Gastroesophageal sphincter (tissue), 4 donors: ENCODE results near the gene ID3. TPM values are rescaled to one million over a fixed set of nuclear protein-coding genes. Genes with fewer than 3 reads are reported as not detected.

Experiments
- ATAC-seq: fragments of 150-250 bp; one replicate; pipeline ENCODE4 v1.9.1; 2016; ENCODE audit warnings: mild to moderate bottlenecking, moderate library complexity
- H3K27ac ChIP-seq, 4 donors: fragments of 200-600 bp; sonication (generic) in 3 of 4; 1 replicate in 3 of 4; 2 replicates in 1 of 4; pipeline ENCODE4 v1.5.1; 2016 to 2019
- H3K27me3 ChIP-seq: fragments of 200-600 bp; sonication (generic); one replicate; pipeline ENCODE4 v1.5.1; 2019
- H3K36me3 ChIP-seq, 2 donors: fragments of 200-600 bp; sonication (generic); one replicate each; pipeline ENCODE4 v1.5.1; 2019; ENCODE audit warnings: control low read depth in 1 of 2
- H3K4me1 ChIP-seq, 3 donors: fragments of 200-600 bp; sonication (generic); 1 replicate in 2 of 3; 2 replicates in 1 of 3; pipeline ENCODE4 v1.5.1; 2016 to 2019; ENCODE audit warnings: control low read depth in 2 of 3
- H3K4me3 ChIP-seq, 2 donors: fragments of 200-600 bp; sonication (generic); one replicate each; pipeline ENCODE4 v1.5.1; 2019; ENCODE audit warnings: mild to moderate bottlenecking in 1 of 2, moderate library complexity in 1 of 2
- H3K9me3 ChIP-seq, 3 donors: fragments of 200-600 bp; sonication (generic); one replicate each; pipeline ENCODE4 v1.5.1; 2017 to 2019; ENCODE audit warnings: control low read depth in 2 of 3
- EP300 ChIP-seq: sonication (generic); formaldehyde crosslinking; IDR thresholded peaks from one replicate; pipeline ENCODE4 v1.6.1; 2017; ENCODE audit warnings: antibody characterized with exemption, mild to moderate bottlenecking
- POLR2A ChIP-seq, 2 donors: fragments of 450-650 bp; IDR thresholded peaks; one replicate each; pipeline ENCODE4 v1.6.1; 2017; ENCODE audit warnings: antibody characterized with exemption in 2 of 2, mild to moderate bottlenecking in 2 of 2, moderate library complexity in 1 of 2
- POLR2AphosphoS5 ChIP-seq: sonication (generic); formaldehyde crosslinking; IDR thresholded peaks from one replicate; pipeline ENCODE4 v1.6.1; 2017; ENCODE audit warnings: antibody characterized with exemption
- WGBS, 2 donors: methylation state at CpG; one replicate each; pipeline ENCODE4 v1.1.5; 2018; ENCODE audit warnings: low coverage in 1 of 2; 5-methylcytosine and 5-hydroxymethylcytosine counted together
- total RNA-seq, 4 donors: library from RNA; depleted of rRNA; stranded (reverse); fragments of >200 nt; gene quantifications; one replicate each; pipeline ENCODE4 v1.1.0, GENCODE V29; 2016
- TF ChIP-seq, protein P1 (sequence below), 4 experiments: fragments of 200-600 bp in 2 of 4; fragments of 450-650 bp in 2 of 4; sonication (generic) in 1 of 4; IDR thresholded peaks; one replicate each; pipeline ENCODE4 v1.5.1; 2017 to 2019; ENCODE audit warnings: antibody characterized with exemption in 4 of 4, mild to moderate bottlenecking in 2 of 4, moderate library complexity in 2 of 4

Gene ID3
- total RNA-seq, 4 donors from 2014 or later, result 144 to 270 (median 221) TPM

DNA sequence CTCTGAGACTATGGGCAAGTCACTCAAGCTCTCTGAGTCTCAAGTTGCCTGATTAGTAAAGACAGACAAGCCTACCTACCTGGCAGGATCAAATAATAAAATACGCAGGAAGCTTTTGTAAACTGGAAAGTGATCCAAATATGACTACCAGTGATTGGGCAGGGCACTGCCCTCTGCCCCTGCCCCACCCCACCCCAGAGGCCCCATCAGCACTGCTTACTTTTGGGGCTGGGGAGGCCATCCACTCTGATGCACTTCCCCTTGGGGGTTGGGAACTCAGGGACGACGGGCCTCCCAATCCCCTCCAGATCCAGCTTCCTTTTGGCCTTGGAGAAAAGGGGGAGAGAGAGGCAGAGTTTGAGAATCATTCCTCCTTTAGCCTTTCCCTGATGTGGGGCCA, 35.1 kb downstream of the ID3 start:
- Histone ChIP-seq H3K27me3 (peaks cover 35% of the 10 kb centered on the region), H3K9me3 (no peaks in the 10 kb centered on the region), H3K36me3 (no peaks in the 10 kb centered on the region), H3K4me3 (no peak overlapping the region), H3K27ac (no peak overlapping the region), H3K4me1 (peaks cover 0 to 17% (median 9%) of the 10 kb centered on the region in 3 donors)
- no peak for TF ChIP-seq POLR2AphosphoS5
- no peak for TF ChIP-seq POLR2A (IDR thresholded peaks at IDR 0.05)
- no peak for TF ChIP-seq EP300
- no peak for ATAC-seq
- 88 to 100% methylated on average over 1 of the region's 3 CpGs for WGBS, 2 donors

DNA sequence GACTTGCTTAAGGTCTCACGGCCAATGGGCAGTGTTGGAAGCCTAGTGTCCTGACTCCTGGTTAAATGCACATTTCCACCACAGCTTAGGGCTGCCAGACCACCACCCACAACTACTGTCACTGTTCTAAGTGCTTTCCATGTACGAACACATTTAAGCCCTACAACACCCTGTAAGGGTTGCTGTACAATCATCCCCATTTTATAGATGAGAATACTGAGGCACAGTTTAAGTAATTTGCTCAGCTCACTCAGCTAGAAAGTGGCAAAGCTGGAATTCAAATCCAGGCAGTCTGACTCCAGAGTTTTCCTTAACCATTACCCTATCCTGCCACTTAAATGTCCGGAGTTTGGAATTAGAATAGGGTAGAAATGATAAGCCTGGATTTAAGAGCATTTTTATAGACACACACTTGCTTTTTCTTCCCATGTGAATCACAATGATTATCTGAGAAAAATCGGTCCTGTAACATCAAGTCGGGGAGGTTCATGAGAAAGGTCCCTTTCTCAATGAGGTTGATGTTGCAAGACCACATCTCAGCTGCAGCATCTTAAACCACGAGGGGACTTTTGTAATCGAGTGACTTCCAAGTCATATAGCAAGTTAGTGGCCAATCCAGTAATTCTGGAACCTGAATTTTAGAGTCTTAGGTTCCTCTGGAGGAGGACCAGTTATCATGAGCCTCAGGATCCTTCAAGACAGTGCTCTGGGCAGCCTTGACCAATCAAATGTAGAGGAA, 36.9 kb downstream of the ID3 start:
- WGBS, 2 donors, result 87 to 88% methylated on average over 4 to 5 of the region's 7 CpGs
- Histone ChIP-seq H3K9me3 (no peaks in the 10 kb centered on the region), H3K27me3 (peaks cover 18% of the 10 kb centered on the region), H3K27ac (no peak overlapping the region), H3K36me3 (no peaks in the 10 kb centered on the region), H3K4me3 (no peak overlapping the region), H3K4me1 (peaks cover 0 to 1% (median 0%) of the 10 kb centered on the region in 3 donors)
- TF ChIP-seq POLR2AphosphoS5 (no peak), EP300 (no peak), POLR2A (IDR thresholded peaks at IDR 0.05) (no peak)
- no peak for ATAC-seq

DNA sequence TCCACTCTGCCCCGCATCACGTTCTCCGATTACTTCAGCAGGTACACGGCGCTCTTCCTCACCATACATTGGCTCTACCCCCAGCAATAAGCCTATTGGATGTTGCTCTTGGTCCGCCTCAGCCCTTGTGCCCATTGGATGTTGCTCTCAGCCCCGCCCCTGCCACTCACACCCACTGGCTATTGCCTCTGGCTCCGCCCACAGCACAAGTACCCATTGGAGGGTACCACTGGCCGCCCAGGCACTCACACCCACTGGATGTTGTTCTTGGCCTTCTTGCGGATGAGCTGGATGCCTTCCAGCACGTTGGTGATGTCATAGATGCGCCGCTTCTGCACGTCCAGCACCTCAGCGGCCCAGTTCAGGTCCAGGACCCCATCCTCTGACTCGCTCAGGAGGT, 37.7 kb downstream of the ID3 start:
- no peak overlapping the region for H3K4me3 ChIP-seq
- 93 to 95% methylated on average over 3 to 12 of the region's 16 CpGs for WGBS, 2 donors
- ATAC-seq, result no peak
- TF ChIP-seq EP300, result no peak
- TF ChIP-seq, protein P1, sequence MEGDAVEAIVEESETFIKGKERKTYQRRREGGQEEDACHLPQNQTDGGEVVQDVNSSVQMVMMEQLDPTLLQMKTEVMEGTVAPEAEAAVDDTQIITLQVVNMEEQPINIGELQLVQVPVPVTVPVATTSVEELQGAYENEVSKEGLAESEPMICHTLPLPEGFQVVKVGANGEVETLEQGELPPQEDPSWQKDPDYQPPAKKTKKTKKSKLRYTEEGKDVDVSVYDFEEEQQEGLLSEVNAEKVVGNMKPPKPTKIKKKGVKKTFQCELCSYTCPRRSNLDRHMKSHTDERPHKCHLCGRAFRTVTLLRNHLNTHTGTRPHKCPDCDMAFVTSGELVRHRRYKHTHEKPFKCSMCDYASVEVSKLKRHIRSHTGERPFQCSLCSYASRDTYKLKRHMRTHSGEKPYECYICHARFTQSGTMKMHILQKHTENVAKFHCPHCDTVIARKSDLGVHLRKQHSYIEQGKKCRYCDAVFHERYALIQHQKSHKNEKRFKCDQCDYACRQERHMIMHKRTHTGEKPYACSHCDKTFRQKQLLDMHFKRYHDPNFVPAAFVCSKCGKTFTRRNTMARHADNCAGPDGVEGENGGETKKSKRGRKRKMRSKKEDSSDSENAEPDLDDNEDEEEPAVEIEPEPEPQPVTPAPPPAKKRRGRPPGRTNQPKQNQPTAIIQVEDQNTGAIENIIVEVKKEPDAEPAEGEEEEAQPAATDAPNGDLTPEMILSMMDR (IDR thresholded peaks at IDR 0.05), result no peak
- TF ChIP-seq POLR2AphosphoS5, result no peak
- no peak for TF ChIP-seq POLR2A (IDR thresholded peaks at IDR 0.05)
- H3K9me3 ChIP-seq, result no peaks in the 10 kb centered on the region
- no peaks in the 10 kb centered on the region for H3K36me3 ChIP-seq
- H3K27ac ChIP-seq, result no peak overlapping the region
- H3K4me1 ChIP-seq, result no peaks in the 10 kb centered on the region
- H3K27me3 ChIP-seq, result peaks cover 10% of the 10 kb centered on the region

DNA sequence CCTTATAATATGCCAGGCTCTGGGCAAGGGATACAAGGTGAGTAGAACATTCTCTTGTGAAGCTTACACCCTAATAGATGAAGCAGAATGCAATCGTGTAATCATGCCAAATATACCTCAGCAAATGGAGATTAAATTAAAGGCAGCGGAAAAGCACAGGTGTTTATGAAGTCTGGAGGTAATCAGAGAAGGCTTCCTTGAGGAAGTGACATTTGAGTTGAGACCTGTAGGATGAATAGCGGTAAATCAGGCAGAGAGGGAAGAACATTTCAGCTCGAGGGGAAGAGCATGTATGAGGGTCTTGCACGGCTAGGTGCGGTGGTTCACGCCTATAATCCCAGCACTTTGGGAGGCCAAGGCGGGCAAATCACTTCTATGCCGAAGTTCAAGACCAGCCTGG, 41.7 kb downstream of the ID3 start:
- no peaks in the 10 kb centered on the region for H3K9me3 ChIP-seq
- 60 to 88% methylated on average over 1 to 9 of the region's 9 CpGs for WGBS, 2 donors
- ATAC-seq, result no peak
- H3K36me3 ChIP-seq, result no peaks in the 10 kb centered on the region
- no peak for TF ChIP-seq POLR2AphosphoS5
- no peak for TF ChIP-seq EP300
- TF ChIP-seq, protein P1 (IDR thresholded peaks at IDR 0.05), result no peak
- TF ChIP-seq POLR2A (IDR thresholded peaks at IDR 0.05), result no peak
- H3K27me3 ChIP-seq, result no peaks in the 10 kb centered on the region
- H3K27ac ChIP-seq, result no peak overlapping the region
- no peak overlapping the region for H3K4me3 ChIP-seq
- H3K4me1 ChIP-seq, result no peaks in the 10 kb centered on the region

DNA sequence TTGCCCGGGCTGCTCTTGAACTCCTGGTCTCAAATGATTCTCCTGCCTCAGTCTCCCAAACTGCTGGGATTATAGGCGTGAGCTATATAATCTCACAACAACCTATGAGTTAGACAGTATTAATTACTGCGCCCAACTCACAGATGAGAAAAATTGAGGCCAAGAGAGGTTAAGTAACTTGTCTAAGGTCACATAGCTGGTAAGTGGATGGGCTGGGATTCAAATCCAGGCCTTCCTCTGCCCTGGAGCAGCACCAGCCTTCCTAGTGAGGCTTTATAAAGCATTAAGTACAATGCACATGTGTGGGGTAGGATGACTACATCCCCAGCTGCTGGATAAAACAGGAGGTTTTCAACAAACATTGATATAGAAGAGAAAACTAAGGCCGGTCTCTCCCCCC, 43.4 kb downstream of the ID3 start:
- no peaks in the 10 kb centered on the region for H3K36me3 ChIP-seq
- TF ChIP-seq POLR2A (IDR thresholded peaks at IDR 0.05) (no peak), POLR2AphosphoS5 (no peak), EP300 (no peak)
- TF ChIP-seq, protein P1 (IDR thresholded peaks at IDR 0.05), result no peak
- ATAC-seq, result no peak
- H3K4me1 ChIP-seq, result no peaks in the 10 kb centered on the region
- H3K27me3 ChIP-seq, result no peaks in the 10 kb centered on the region
- no peak overlapping the region for H3K27ac ChIP-seq
- WGBS, 2 donors, result 100% methylated on average over 2 of the region's 4 CpGs; no CpG with 5 or more reads in 1 of the 2 donors
- H3K4me3 ChIP-seq, result no peak overlapping the region
- H3K9me3 ChIP-seq, result no peaks in the 10 kb centered on the region

DNA sequence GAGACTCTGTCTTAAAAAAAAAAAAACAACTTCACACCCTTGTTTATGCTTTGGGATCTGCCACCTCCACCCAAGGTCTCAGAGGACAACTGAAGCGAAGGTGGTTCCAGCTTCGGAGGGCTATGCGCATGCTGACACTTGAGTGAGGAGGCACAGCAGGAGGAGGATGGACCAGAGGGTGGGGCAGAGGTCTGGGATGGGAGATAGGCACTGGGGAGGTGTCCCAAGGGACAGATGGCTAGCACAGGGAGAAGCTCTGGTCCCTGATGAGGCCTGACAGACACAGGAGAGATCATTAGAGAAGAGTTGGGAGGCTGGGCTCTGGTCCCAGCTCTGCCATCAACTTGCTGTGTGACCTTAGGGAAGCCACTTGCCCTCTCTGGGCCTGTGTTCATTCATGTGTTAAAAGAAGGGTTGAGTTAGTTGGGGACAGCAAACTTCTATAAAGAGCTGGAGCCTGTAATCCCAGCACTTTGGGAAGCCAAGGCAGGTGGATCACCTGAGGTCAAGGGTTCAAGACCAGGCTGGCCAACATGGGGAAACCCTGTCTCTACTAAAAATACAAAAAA, 45.1 kb downstream of the ID3 start:
- TF ChIP-seq, protein P1 (IDR thresholded peaks at IDR 0.05), result no peak
- WGBS, 2 donors, result 83 to 95% methylated on average over 1 to 3 of the region's 3 CpGs
- ATAC-seq, result no peak

More for the DNA sequence above, 45.1 kb downstream of the ID3 start:
- Histone ChIP-seq H3K36me3 (no peaks in the 10 kb centered on the region), H3K27me3 (no peaks in the 10 kb centered on the region), H3K4me3 (no peak overlapping the region), H3K4me1 (no peaks in the 10 kb centered on the region), H3K27ac (no peak overlapping the region), H3K9me3 (no peaks in the 10 kb centered on the region)
